Lung (tissue), 16 donors: ENCODE results near the gene FAM149B1. TPM values are rescaled to one million over a fixed set of nuclear protein-coding genes. Genes with fewer than 3 reads are reported as not detected.

Experiments used
- ATAC-seq: fragments of 200-7000 bp; cut with Tn5 transposase; one replicate; pipeline ENCODE4 v1.9.1; 2020; ENCODE audit warnings: moderate number of reproducible peaks; ENCODE audit not compliant: insufficient read depth, low FRiP score
- DNase-seq, 3 donors: peaks; one replicate each; pipeline ENCODE4 v3.0.0-alpha.2; 2013 to 2017
- H3K27ac ChIP-seq, 2 donors: one replicate each; pipeline ENCODE4 v1.5.1; 2013; ENCODE audit warnings: mild to moderate bottlenecking in 2 of 2, moderate library complexity in 2 of 2, control low read depth in 1 of 2, inconsistent platforms in 1 of 2, low read depth in 1 of 2, low read length in 1 of 2
- H3K27me3 ChIP-seq, 3 donors: one replicate each; pipeline ENCODE4 v1.5.1; 2013; ENCODE audit warnings: low read length in 2 of 3; ENCODE audit not compliant: control insufficient read depth in 3 of 3, insufficient read depth in 3 of 3
- H3K36me3 ChIP-seq, 4 donors: one replicate each; pipeline ENCODE4 v1.5.1; 2013; ENCODE audit warnings: low read length in 4 of 4, mild to moderate bottlenecking in 1 of 4, moderate library complexity in 1 of 4; ENCODE audit not compliant: control insufficient read depth in 4 of 4, insufficient read depth in 4 of 4
- H3K4me1 ChIP-seq, 5 donors: one replicate each; pipeline ENCODE4 v1.5.1; 2013; ENCODE audit warnings: low read length in 5 of 5, mild to moderate bottlenecking in 2 of 5, moderate library complexity in 1 of 5; ENCODE audit not compliant: control insufficient read depth in 5 of 5, insufficient read depth in 5 of 5
- H3K4me3 ChIP-seq: one replicate; pipeline ENCODE4 v1.5.1; 2013; ENCODE audit warnings: mild to moderate bottlenecking, control low read depth, moderate library complexity
- H3K9ac ChIP-seq, 2 donors: one replicate each; pipeline ENCODE4 v1.5.1; 2013; ENCODE audit warnings: low read length in 2 of 2, control low read depth in 1 of 2; ENCODE audit not compliant: insufficient read depth in 1 of 2
- H3K9me3 ChIP-seq, 4 donors: one replicate each; pipeline ENCODE4 v1.5.1; 2013; ENCODE audit warnings: low read length in 3 of 4, mild to moderate bottlenecking in 1 of 4, moderate library complexity in 1 of 4; ENCODE audit not compliant: control insufficient read depth in 4 of 4, insufficient read depth in 3 of 4
- CTCF ChIP-seq: IDR thresholded peaks from 2 replicates; pipeline ENCODE4 v1.5.1; 2012; ENCODE audit warnings: mild to moderate bottlenecking; ENCODE audit errors: control extremely low read depth, extremely low read depth
- WGBS, 2 donors: extraction: QIAGEN DNeasy Blood & Tissue Kit; methylation state at CpG; one replicate each; pipeline ENCODE4 v1.1.7; 2013; 5-methylcytosine and 5-hydroxymethylcytosine counted together
- long read RNA-seq, 5 donors: transcript quantifications; one replicate each; lab custom pipeline, GENCODE V29; 2026
- polyA plus RNA-seq, 2 donors: library from polyadenylated mRNA; stranded (reverse); fragments of 200-250 nt; gene quantifications; one replicate each; pipeline ENCODE4 v1.2.1, GENCODE V29; 2013
- total RNA-seq, 2 donors: library from RNA; depleted of rRNA in 1 of 2; stranded (reverse); fragments of >200 nt in 1 of 2; gene quantifications; one replicate each; pipeline ENCODE4 v1.2.1, GENCODE V29; 2014 to 2021
- donor health status: control.
- donor health status: control.
- donor health status: Bipolar disorder and iron deficiency.
- donor health status: healthy.
- donor health status: DM: yes; HTN: yes; CAD: no.

Gene FAM149B1
- total RNA-seq (10 to 100 TPM; 19.0 to 35.9 TPM), polyA plus RNA-seq (10 to 100 TPM; 10.7 to 17.1 TPM)
- long read RNA-seq, donor 1, partial matches to known transcripts: 22 of 26 reads
- long read RNA-seq, donor 1, other reads (novel, unspliced or antisense): 0 of 26 reads
- long read RNA-seq, donor 2, partial matches to known transcripts: 15 of 18 reads
- long read RNA-seq, donor 2, other reads (novel, unspliced or antisense): 0 of 18 reads
- long read RNA-seq, donor 3, full-length matches to known transcripts: 1 of 16 reads
- long read RNA-seq, donor 3, partial matches to known transcripts: 15 of 16 reads
- long read RNA-seq, donor 3, other reads (novel, unspliced or antisense): 0 of 16 reads
- long read RNA-seq, donor 4, partial matches to known transcripts: 0 of 35 reads
- long read RNA-seq, donor 4, other reads (novel, unspliced or antisense): 32 of 35 reads
- long read RNA-seq, donor 5, transcript FAM149B1-208 (1 exons, 834 nt): major isoform, 8 of 38 reads
- long read RNA-seq, donor 5, partial matches to known transcripts: 29 of 38 reads
- long read RNA-seq, donor 5, other reads (novel, unspliced or antisense): 0 of 38 reads

- Histone ChIP-seq H3K9ac (peak within 1 kb of the TSS; percentile 97 to 98), H3K36me3 (peaks cover 0 to 13% (median 2%) of the 10 kb centered on the region in 4 donors), H3K4me3 (peak within 1 kb of the TSS; percentile 90), H3K9me3 (no peaks in the 10 kb centered on the region), H3K27me3 (no peaks in the 10 kb centered on the region), H3K27ac (peak within 1 kb of the TSS; percentile 93 to 99), H3K4me1 (peaks cover 0 to 13% (median 6%) of the 10 kb centered on the region in 5 donors)
- WGBS, 2 donors: 0 to 1% methylated on average over 45 to 49 of the region's 49 CpGs
- DNase-seq (peak; percentile 97 to 98 (median 98)), ATAC-seq (peak; percentile 93)
- TF ChIP-seq CTCF: no peak
These were observed at the start of gene FAM149B1, which contains the start of gene ECD for GRCh38 chr10:73167783-73168464. Gene FAM149B1, plus strand, starts transcription at chr10:73168119. Its CDS starts 221 bp downstream, at chr10:73168340. Gene ECD, minus strand, starts transcription at chr10:73168008. Its CDS starts 4,071 bp downstream, at chr10:73163937.

- 62 to 88% methylated on average over 1 of the region's 1 CpG for WGBS, 2 donors
- TF ChIP-seq CTCF: no peak
These were observed 48.5 kb upstream of the FAM149B1 start for GRCh38 chr10:73119457-73119856.

GRCh38 chr10:73119952-73120351, 48.0 kb upstream of the FAM149B1 start:
- no peaks in the 10 kb centered on the region for H3K27me3 ChIP-seq
- ATAC-seq (no peak), DNase-seq (no peak)
- H3K27ac ChIP-seq: no peak overlapping the region
- H3K4me3 ChIP-seq: no peak overlapping the region
- H3K9me3 ChIP-seq: no peaks in the 10 kb centered on the region
- H3K4me1 ChIP-seq: peaks cover 0 to 5% (median 0%) of the 10 kb centered on the region in 5 donors
- peaks cover 0 to 4% (median under 1%) of the 10 kb centered on the region in 4 donors for H3K36me3 ChIP-seq
- TF ChIP-seq CTCF: no peak
- 95 to 98% methylated on average over 4 of the region's 4 CpGs for WGBS, 2 donors
- no peak overlapping the region for H3K9ac ChIP-seq

More at GRCh38 chr10:73119457-73119856, 48.5 kb upstream of the FAM149B1 start:
- Histone ChIP-seq H3K9ac (no peak overlapping the region), H3K27ac (peak overlapping the region in 1 of 2 donors; percentile 99), H3K9me3 (no peaks in the 10 kb centered on the region), H3K36me3 (peaks cover 0 to 4% (median 0%) of the 10 kb centered on the region in 4 donors), H3K4me3 (no peak overlapping the region), H3K4me1 (peaks cover 0 to 5% (median 0%) of the 10 kb centered on the region in 5 donors), H3K27me3 (no peaks in the 10 kb centered on the region)
- DNase-seq (no peak), ATAC-seq (no peak)
